Endometrial microvascular endothelial cells (primary cell): ENCODE data around the gene SUPT3H. TPM values are rescaled to one million over a fixed set of nuclear protein-coding genes. Genes with fewer than 3 reads are reported as not detected.

Experiments
- in situ Hi-C: cut with HindIII; loops from 2 replicates; pipeline ENCODE4 v1.10.0; 2017; ENCODE audit warnings: low sequenced_read_pairs, low pct_unique_long_range_greater_than_20kb; ENCODE audit errors: inconsistent ontology term
- total RNA-seq: library from RNA; depleted of rRNA; stranded (reverse); fragments of >200 nt; gene quantifications from one replicate; pipeline ENCODE4 v1.2.3, GENCODE V29; 2015; ENCODE audit errors: inconsistent ontology term

Gene SUPT3H
- total RNA-seq, 1 donor from 2014 or later: 6.6 TPM

- in situ Hi-C loops: no loop called here
Observed at GRCh38 chr6:44851176-44851575, 526.6 kb downstream of the SUPT3H start.

GRCh38 chr6:44850312-44850711 is 527.4 kb downstream of the SUPT3H start:
- in situ Hi-C loops: no loop called here

- in situ Hi-C loops: no loop called here
Observed at GRCh38 chr6:44849806-44850205, 527.9 kb downstream of the SUPT3H start.

- in situ Hi-C loops: no loop called here
Observed at GRCh38 chr6:44843734-44844133, 534.0 kb downstream of the SUPT3H start.

- in situ Hi-C loops: no loop called here
Observed at GRCh38 chr6:44842616-44843015, 535.1 kb downstream of the SUPT3H start.

GRCh38 chr6:44841829-44842228 is 535.9 kb downstream of the SUPT3H start:
- in situ Hi-C loops: no loop called here

GRCh38 chr6:44837741-44838140 is 540.0 kb downstream of the SUPT3H start:
- in situ Hi-C loops: no loop called here

GRCh38 chr6:44837255-44837654 is 540.5 kb downstream of the SUPT3H start:
- in situ Hi-C loops: no loop called here

GRCh38 chr6:44833248-44833647 is 544.5 kb downstream of the SUPT3H start:
- in situ Hi-C loops: no loop called here

GRCh38 chr6:44831002-44831610 is 546.6 kb downstream of the SUPT3H start:
- in situ Hi-C loops: no loop called here

GRCh38 chr6:44829836-44830235 is 547.9 kb downstream of the SUPT3H start:
- in situ Hi-C loops: no loop called here

GRCh38 chr6:44828780-44829179 is 549.0 kb downstream of the SUPT3H start:
- in situ Hi-C loops: no loop called here

GRCh38 chr6:44826025-44826676 is 551.6 kb downstream of the SUPT3H start:
- in situ Hi-C loops: no loop called here

GRCh38 chr6:44825273-44825672 is 552.5 kb downstream of the SUPT3H start:
- in situ Hi-C loops: no loop called here

GRCh38 chr6:44824567-44824966 is 553.2 kb downstream of the SUPT3H start:
- in situ Hi-C loops: no loop called here

- in situ Hi-C loops: no loop called here
Observed at GRCh38 chr6:44820759-44821158, 557.0 kb downstream of the SUPT3H start.

GRCh38 chr6:44820321-44820720 is 557.4 kb downstream of the SUPT3H start:
- in situ Hi-C loops: no loop called here

GRCh38 chr6:44811456-44811855 is 566.3 kb downstream of the SUPT3H start:
- in situ Hi-C loops: no loop called here

- in situ Hi-C loops: no loop called here
Observed at GRCh38 chr6:44809258-44809657, 568.5 kb downstream of the SUPT3H start.

- in situ Hi-C loops: no loop called here
Observed at GRCh38 chr6:44808148-44808547, 569.6 kb downstream of the SUPT3H start.

- in situ Hi-C loops: no loop called here
Observed at GRCh38 chr6:44806656-44807055, 571.1 kb downstream of the SUPT3H start.
